Activated CD4-positive, alpha-beta T cell treated with anti-CD3 and anti-CD28 coated beads, Interleukin-2, Interleukin-4, amounts not matched to agents 100 ng/mL and 50 ng/mL, durations not matched to agents 16 hours and 8 hours (primary cell): ENCODE measurements around the gene PRDM11.

ENCODE experiments used
- DNase-seq: peaks from one replicate; pipeline ENCODE4 v3.0.0-alpha.2; 2020; ENCODE audit warnings: low spot score

PRDM11 gene

DNA sequence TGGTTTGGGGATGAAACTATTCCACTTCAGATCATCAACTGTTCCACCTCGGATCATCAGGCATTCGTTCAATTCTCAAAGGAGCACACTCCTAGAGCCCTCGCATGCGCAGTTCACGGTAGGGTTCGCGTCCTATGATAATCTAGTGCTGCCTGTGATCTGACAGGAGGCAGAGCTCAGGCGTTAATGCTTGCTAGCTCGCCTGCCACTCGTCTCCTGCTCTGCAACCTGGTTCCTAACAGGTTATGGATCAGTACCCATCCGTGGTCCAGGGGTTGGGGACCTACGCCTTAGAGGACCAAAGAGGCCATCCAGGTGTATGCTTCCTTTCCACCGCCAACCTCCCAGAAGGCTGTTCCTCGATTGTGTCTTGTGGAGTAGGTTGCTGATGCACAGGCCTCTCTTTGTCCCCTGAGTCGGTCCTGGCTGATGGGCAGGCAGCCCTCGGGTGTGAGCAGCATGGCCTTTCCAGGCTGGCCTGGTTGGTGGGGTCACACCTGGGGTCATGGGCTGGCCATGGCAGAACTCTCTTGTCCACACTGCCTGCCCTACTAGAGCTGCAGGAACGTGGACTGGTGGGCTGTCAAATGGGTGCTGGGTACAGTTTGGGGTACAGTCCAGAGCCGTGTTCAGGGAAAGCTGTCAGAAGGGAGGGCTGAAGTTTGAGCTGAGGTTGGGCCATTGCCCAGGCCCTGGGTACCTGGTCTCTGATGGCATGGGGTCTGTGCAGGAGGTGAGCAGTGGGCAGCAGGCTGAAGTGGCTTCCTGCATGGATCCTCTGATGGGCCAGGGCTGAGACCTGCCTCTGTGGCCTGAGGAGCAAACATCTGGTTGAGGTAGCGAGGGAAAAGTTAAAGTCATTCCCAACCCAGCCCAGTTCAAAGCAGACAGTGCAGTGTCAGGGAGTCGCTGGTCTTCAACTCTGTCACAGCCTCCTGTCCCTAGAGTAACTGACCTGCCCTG, 11.1 kb downstream of the PRDM11 start:
- DNase-seq = no peak

GRCh38 chr11:45158210-45158731, 11.8 kb downstream of the PRDM11 start:
- no peak for DNase-seq

DNA sequence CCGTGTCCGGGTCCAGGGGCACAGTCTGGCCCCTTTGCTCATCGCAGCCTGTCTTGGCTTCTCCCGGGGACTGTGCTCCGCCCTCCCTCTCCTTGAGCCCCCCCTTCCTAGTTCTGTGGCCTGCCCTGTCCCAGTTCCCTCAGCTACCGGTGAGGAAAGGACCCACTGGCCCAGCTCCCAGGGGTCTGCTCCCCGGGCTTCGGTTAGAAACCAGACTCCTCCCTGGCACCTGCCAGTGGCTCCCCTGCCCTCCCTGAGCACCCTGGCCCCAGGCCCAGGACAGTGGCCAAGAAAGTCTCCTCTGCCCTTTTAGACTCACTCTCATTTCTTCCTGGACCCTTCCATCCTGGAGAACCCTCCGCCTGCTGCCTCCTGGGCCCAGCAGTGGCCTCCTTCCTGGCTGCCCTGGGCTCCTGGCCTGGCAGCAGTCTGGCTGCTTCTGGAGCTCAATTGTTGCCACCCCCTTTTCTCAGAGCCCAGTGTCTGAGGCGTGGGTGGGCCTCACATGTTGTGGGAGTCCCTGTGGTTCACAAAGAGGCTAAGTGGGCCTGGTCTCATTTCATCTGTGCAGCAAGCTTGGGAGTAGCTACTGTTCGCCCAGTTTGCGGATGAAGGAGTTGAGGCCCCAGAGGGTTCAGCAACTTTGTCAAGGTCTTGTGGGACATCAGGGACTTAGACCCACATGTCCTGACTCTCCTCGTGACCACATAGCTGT, 12.6 kb downstream of the PRDM11 start:
- DNase-seq = no peak

DNA sequence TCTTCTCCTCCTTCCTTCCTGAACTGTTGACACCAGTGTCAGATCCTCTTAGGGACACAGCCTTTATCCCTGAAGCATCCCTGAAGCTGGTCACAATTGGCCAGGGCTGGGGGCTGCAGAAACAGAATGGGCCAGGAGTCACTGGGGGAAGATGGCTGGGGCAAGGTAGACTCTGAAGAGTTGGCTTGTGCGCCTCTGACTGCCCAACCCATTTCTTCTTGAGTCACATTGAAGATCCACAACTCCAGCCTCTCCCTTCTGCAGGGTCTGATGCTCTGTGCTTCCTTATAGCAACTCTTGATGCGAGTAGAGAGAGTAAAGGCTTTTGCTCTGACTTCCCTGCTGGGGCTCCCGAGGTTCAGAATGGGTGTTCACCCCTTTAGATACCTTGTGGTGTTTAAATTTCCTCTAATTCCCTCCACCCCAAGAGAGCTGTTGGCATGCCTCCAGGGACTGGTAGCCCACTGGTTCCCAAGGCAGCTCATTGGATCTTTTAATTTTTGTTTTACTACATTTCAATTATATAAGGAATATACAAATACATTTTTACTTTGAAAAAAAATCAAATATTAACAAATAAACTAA, 13.4 kb downstream of the PRDM11 start:
- DNase-seq = no peak

DNA sequence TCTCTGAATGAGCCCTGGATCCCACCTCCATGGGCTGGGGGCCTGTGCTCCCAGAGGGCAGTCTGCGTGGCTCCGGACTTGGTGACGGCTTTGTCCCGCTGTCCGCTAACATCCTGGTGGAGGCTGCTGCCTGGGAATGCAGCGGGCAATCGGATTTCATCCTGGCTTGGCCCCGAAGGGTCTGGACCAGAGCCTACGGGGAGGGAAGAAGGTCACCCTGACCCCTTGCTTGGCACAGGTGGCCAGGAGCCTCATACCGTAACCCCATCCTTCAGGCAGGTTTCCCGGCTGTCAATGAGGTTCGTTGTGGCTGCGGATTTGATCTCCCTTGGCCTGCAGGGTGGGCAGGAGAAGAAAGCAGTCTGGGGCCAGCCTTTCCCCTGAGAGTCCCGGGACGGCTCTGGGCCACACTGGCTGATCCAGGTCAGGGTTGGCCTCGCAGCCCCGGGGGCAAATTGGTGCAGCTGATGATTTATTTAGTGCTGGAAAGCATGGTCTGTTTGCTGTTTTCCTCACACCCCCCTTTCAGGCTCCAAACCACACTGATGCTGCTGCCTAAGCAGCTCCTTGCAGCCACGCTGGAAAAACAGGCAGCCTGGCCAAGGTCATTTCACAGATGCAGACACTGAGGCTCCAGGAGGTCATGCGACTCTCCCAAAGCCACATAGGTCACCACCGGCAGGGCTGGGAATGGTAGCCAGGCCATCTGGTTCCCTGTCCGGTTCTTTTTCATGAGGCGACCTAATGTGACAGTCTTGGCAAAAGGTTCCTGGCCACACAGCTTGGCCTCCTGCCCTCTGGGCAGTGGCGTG, 15.0 kb downstream of the PRDM11 start:
- no peak for DNase-seq

DNA sequence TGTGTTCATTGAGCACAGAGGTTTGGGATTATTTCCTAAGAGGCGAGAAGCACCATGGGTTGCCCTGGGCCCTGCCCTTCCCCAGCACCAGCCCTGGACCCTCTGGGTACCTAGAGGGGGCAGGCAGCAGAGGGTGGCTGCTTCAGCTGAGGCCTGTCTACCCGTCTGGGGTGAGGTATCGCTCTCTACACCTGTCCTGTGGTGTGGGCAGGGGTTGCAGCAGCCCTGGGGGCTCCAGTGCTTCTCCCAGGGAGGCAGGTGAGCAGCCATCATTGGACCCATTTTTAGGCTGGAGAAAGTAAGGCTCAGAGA, 15.6 kb downstream of the PRDM11 start:
- DNase-seq = no peak

GRCh38 chr11:45162916-45163879, 16.8 kb downstream of the PRDM11 start:
- DNase-seq = no peak

DNA sequence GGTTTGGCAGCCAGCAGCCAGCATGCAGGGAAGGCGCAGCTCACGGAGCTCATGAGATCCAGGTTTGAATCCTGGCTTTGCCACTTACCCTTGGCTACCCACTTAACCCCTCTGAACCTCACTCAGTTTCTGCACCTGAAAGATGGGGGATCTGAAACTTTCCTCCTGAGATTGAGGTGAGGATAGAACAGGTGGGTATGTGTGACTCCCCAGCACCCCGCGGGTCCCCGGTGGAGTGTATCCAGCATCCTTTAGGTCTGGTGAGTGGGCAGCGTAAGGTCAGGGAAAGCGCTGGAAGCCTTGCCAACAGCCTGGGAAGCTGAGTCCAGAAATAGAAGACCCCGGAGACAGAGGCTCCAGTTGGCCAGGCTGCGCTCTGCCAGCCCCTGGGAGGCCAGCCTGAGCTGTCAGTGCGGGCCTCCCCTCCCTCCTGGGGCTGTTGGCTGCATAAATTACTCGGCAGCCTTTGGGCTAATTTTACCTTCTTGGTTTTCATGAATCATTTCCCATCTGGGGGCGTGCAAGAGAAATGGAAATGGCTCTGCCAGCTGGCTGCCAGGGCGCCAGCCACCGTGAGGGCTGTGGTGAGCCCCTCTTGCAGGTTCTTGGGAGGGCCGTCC, 17.6 kb downstream of the PRDM11 start:
- no peak for DNase-seq

DNA sequence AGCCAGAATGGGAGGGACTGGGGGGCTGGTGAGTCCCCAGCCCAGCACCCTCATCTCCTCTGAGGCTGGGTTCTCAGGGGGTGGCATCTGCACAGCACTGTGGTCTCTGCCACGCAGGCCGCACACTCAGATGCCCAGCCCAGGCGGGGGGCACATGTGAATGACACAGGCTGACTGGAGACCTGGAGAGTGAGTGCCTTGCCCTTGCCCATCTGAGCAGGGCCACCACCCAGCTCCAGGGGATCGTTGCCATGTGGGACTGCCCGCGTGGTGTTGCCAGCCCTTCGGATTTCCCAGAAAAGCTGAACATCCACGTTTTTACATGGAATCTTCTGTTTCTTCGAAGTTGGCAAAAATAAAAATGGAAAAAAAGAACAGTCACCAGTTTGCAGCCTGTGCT, 18.9 kb downstream of the PRDM11 start:
- DNase-seq = no peak

DNA sequence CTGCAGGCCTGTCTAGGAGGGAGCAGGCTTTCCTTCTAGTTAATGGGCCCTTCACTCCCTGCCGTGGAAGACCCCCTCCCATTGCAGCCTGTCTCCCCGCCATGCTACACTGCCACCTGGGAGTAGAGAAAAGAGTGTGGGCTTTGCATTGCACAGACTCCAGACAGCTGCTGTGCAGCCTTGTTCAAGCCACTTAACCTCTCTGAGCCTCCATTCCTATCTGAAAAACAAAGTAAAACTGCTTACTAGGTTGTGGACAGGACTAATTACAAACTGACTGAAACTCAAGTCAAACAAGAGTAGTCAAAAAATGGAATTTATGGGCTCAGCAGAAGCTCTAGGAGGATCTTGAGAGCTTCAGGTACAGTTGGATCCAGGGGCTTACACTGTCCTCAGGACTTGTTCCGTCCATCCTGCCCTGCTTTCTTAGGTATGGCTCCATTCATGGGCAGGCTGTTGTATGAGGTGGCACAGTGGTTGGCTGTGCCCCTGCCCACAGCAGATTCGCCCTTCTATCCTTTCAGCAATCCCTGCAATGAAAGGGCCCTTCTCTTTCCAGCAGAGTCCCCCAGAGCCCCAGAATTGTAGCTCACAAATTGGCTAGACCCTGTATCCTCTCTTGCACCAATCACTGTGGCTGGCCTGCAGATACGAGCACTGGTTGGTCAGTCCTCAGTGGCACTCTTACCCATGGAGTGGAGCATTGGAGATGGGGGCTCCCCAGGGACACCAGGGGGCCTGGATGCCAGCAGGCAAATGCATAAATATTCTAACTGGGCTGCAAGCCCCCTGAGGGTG, 19.6 kb downstream of the PRDM11 start:
- DNase-seq = no peak

GRCh38 chr11:45166604-45166897, 20.1 kb downstream of the PRDM11 start:
- DNase-seq = no peak

GRCh38 chr11:45167283-45167682, 20.8 kb downstream of the PRDM11 start:
- DNase-seq = no peak

DNA sequence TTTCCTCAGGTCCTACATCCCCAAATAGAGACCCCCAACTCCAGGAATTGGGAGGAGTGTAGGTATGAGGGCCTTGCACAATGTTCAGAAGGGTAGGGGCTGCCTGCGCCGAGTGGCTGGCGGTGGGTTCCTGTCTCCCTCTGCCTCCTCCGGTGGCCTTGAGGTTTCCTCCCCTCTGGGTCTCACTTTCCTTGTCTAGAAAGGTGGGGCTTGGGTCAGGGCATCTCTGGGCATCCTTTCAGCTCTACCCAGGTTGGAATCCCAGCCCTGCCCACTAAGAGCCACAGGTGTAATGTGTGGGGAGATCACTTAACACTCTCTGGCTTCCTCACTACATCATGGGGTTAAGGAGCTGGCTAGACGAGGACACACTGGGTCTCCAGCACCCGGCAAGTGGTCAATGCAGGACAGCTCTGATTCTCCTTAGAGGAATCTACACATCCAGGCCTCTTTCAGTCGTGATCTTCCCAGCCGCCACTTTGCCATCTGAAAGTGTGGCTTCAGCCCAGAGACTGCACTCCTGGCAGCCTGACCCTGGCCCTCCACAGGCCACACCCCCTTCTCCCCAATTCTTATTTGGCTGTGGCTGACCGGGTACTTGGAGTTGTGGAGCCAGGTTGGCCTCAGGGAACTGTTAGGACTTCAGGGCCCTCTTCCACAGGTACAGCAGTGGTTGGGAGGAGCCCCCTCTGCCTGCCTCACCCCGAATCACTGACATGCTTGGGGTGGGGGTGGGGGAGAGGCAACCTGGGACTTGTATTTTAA, 22.1 kb downstream of the PRDM11 start:
- no peak for DNase-seq

DNA sequence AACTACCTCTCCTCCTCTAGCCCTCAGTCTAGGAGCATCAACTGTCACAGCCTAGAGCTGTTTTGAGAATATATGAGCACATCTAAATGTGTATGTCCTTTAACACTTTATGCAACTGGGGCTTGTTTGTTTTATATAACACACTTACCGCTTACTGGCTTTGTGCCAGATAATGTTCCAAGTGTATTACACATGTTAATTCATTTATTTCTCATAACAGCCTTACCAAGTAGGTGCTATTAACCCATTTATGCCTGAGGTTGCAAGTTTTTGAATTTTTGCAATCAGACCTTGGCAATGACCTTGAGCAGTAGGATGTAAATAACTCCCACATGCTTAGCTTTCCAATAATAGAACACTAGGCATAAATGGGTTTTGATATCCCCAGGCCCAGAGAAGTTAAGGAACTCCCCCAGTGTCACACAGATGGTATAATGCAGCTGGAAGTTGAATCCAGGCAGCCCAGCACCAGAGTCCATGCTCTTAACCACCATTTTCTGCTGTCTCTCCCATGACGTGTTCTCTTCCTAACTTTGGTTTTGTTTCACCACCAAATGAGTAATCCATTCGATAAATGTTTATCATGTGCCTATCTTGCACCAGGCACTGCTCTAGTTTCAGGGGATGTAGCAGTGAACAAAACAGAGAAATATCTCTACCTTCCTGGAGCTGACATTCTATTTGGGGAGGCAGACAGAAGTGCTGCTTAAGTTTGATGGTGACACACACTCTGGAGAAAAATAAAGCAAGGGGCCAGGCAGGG, 23.1 kb downstream of the PRDM11 start:
- peak; percentile 39 for DNase-seq

DNA sequence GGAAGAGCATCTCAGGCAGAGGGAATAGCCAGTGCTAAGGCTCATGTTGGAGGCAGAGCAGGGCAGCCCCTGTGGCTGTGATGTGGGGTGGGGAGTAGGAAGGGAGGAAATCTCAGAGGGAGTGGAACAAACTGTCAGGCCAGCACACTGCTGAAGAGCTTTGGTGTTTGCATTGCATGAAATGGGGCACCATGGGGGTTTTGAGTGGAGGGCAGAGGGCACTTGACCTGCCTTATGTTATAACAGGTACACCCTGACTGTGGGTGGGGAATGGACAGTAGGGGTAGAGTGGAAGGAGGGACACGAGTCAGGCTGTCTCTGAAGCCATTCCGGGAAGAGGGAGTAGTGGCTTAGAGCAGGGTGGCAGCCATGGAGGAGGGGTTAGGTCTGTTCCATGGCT, 24.0 kb downstream of the PRDM11 start:
- DNase-seq = no peak

- DNase-seq = no peak
These were observed 25.1 kb downstream of the PRDM11 start for GRCh38 chr11:45171550-45171949.

GRCh38 chr11:45173064-45173463, 26.6 kb downstream of the PRDM11 start:
- no peak for DNase-seq

DNA sequence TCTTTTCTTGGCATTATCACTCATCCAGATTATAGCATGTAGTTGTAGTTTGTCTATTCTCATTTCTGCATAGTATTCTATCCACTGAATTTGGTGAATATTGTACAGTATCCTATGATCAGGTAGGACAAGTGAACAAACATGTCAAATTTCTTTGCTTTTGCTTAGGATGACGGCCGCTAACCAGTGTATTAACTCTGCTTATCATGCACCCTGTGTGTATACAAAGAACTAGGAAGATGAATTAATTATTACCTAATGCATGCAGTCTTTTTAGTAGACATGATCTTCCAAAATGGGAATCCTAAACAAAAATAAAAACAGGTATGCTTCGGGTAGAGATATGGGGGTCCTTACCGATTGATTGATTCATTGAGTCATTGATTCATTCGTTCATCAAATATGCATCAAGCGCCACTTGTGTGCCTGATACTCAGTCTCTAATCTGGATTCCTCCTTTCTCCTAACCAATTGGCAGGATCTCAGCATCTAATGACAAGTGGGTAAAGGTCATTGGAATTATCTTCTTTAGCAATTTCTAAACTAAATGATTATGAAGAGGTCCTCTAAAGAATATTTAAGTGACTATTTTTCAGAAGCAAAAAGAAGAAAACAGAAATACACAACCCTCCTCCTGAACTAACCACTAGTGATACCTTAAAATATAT, 27.9 kb downstream of the PRDM11 start:
- DNase-seq = no peak
